Tibial nerve (tissue), 4 donors: ENCODE measurements around the gene PPP2R3A.
"Not testable (repeated sequence)": the region's sequence is repeated elsewhere in the genome, so short reads cannot be mapped to it uniquely, and the experiment has no call there.

Experiments used
- EP300 ChIP-seq, 2 donors: sonication (generic); formaldehyde crosslinking; IDR thresholded peaks; one replicate each; pipeline ENCODE4 v1.6.1; 2017; ENCODE audit warnings: antibody characterized with exemption in 2 of 2, mild to moderate bottlenecking in 1 of 2
- POLR2A ChIP-seq, 2 donors: fragments of 450-650 bp; IDR thresholded peaks; one replicate each; pipeline ENCODE4 v1.6.1; 2017; ENCODE audit warnings: antibody characterized with exemption in 2 of 2, mild to moderate bottlenecking in 2 of 2, moderate library complexity in 2 of 2
- TF ChIP-seq, protein P1 (sequence below), 5 experiments: fragments of 200-600 bp in 3 of 5; fragments of 450-650 bp in 2 of 5; sonication (generic) in 3 of 5; IDR thresholded peaks; one replicate each; pipeline ENCODE4 v1.5.1; 2016 to 2019; ENCODE audit warnings: antibody characterized with exemption in 5 of 5, mild to moderate bottlenecking in 3 of 5, moderate library complexity in 2 of 5

DNA sequence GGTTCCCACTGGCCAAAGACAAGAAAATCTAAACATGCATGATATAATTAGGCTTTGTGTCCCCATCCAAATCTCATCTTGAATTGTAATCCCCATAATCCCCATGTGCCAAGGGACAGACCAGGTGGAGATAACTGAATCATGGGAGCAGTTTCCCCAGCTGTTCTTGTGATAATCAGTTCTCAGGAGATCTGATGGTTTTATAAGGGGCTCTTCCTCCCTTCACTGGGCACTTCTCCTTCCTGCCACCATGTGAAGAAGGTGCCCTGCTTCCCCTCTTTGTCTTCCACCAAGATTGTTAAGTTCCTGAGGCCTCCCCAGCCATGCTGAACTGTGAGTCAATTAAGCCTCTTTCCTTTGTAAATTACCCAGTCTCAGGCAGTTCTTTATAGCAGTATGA lies 198.1 kb downstream of the PPP2R3A start:
- not testable (repeated sequence) for TF ChIP-seq EP300, POLR2A (IDR thresholded peaks at IDR 0.05)
- TF ChIP-seq, protein P1, sequence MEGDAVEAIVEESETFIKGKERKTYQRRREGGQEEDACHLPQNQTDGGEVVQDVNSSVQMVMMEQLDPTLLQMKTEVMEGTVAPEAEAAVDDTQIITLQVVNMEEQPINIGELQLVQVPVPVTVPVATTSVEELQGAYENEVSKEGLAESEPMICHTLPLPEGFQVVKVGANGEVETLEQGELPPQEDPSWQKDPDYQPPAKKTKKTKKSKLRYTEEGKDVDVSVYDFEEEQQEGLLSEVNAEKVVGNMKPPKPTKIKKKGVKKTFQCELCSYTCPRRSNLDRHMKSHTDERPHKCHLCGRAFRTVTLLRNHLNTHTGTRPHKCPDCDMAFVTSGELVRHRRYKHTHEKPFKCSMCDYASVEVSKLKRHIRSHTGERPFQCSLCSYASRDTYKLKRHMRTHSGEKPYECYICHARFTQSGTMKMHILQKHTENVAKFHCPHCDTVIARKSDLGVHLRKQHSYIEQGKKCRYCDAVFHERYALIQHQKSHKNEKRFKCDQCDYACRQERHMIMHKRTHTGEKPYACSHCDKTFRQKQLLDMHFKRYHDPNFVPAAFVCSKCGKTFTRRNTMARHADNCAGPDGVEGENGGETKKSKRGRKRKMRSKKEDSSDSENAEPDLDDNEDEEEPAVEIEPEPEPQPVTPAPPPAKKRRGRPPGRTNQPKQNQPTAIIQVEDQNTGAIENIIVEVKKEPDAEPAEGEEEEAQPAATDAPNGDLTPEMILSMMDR (IDR thresholded peaks at IDR 0.05), result not testable (repeated sequence)
